ENCODE data around the gene UNC5CL. TPM values are rescaled to one million over a fixed set of nuclear protein-coding genes. Genes with fewer than 3 reads are reported as not detected.

The UNC5CL gene
- total and polyA plus RNA-seq, 2 experiments from 2014 or later = 0.87 to 1.2 TPM

DNA sequence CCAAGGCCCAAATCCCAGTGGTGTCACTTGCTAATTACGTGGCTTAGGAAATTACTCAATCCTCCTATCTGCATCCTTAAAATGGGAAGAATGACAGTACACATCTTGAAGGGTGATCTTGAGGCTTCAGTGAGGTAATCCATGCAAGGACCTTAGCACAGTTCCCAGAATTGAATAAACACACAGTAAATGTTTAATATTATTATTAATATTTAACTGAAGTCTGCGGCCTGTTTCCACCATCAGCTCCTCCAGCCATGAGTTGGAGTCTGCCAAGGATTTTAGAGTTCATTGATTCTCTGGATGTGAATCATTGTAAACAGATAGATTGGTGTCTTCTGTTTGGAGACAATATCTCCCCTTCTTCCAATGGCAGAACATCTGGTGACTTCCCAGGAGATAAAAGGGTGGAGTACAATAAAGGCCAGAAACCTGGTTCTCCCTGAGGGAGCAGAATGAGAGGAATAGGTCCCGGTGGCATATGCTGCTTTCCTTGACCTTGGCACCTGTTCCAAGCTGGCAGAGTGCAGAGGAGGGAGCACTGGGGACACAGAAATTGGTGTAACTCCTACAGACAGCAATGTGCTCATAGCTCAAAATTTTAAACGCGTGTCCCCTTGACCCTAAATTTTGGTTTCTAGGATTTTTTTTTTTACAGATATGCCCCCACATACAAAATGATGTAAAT is 25.4 kb downstream of the UNC5CL start:
- no peaks in the 10 kb centered on the region for H3K4me1 ChIP-seq (ENCODE audit: insufficient read depth)
- no peak for ATAC-seq
- H3K27me3 ChIP-seq (ENCODE audit: insufficient read depth) = no peaks in the 10 kb centered on the region
- H3K36me3 ChIP-seq (ENCODE audit: insufficient read depth) = no peaks in the 10 kb centered on the region
- H2AFZ ChIP-seq = no peak overlapping the region
- TF ChIP-seq JUNB (IDR thresholded peaks at IDR 0.05; ENCODE audit: unreplicated experiment) = no peak
- TF ChIP-seq, protein P1, sequence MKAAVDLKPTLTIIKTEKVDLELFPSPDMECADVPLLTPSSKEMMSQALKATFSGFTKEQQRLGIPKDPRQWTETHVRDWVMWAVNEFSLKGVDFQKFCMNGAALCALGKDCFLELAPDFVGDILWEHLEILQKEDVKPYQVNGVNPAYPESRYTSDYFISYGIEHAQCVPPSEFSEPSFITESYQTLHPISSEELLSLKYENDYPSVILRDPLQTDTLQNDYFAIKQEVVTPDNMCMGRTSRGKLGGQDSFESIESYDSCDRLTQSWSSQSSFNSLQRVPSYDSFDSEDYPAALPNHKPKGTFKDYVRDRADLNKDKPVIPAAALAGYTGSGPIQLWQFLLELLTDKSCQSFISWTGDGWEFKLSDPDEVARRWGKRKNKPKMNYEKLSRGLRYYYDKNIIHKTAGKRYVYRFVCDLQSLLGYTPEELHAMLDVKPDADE (IDR thresholded peaks at IDR 0.05) = no peak
- TF ChIP-seq ZNF331 (CRISPR knock-in tag; IDR thresholded peaks at IDR 0.05; ENCODE audit: low read depth) = no peak
- no peak for TF ChIP-seq NANOG (IDR thresholded peaks at IDR 0.05; ENCODE audit: borderline replicate concordance)
- TF ChIP-seq, protein P2, sequence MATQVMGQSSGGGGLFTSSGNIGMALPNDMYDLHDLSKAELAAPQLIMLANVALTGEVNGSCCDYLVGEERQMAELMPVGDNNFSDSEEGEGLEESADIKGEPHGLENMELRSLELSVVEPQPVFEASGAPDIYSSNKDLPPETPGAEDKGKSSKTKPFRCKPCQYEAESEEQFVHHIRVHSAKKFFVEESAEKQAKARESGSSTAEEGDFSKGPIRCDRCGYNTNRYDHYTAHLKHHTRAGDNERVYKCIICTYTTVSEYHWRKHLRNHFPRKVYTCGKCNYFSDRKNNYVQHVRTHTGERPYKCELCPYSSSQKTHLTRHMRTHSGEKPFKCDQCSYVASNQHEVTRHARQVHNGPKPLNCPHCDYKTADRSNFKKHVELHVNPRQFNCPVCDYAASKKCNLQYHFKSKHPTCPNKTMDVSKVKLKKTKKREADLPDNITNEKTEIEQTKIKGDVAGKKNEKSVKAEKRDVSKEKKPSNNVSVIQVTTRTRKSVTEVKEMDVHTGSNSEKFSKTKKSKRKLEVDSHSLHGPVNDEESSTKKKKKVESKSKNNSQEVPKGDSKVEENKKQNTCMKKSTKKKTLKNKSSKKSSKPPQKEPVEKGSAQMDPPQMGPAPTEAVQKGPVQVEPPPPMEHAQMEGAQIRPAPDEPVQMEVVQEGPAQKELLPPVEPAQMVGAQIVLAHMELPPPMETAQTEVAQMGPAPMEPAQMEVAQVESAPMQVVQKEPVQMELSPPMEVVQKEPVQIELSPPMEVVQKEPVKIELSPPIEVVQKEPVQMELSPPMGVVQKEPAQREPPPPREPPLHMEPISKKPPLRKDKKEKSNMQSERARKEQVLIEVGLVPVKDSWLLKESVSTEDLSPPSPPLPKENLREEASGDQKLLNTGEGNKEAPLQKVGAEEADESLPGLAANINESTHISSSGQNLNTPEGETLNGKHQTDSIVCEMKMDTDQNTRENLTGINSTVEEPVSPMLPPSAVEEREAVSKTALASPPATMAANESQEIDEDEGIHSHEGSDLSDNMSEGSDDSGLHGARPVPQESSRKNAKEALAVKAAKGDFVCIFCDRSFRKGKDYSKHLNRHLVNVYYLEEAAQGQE (IDR thresholded peaks at IDR 0.05; ENCODE audit: unreplicated experiment) = no peak
- no peak for TF ChIP-seq STAT1 (IDR thresholded peaks at IDR 0.05; ENCODE audit: unreplicated experiment)
- H3K4me1 Mint-ChIP-seq = no peaks in the 10 kb centered on the region; the same call in 2 of the 3 replicates
- H3K27me3 Mint-ChIP-seq (ENCODE audit: insufficient read depth, low read depth, poor library complexity) = peaks cover under 1% of the 10 kb centered on the region
- H3K36me3 Mint-ChIP-seq (ENCODE audit: low read depth) = no peaks in the 10 kb centered on the region; the same call in 2 of the 3 replicates
- no peak overlapping the region for H3K27ac Mint-ChIP-seq
- H3K27ac ChIP-seq (ENCODE audit: low read depth) = no peak overlapping the region
- no peak for DNase-seq (ENCODE audit: low spot score)
- no peak overlapping the region for H3K4me2 ChIP-seq
- peaks cover 9% of the 10 kb centered on the region; the same call in 1 of the 2 replicates for H3K9me2 ChIP-seq (ENCODE audit: insufficient read depth)
- H3K4me3 Mint-ChIP-seq = no peak overlapping the region
- no peaks in the 10 kb centered on the region; the same call in 1 of the 3 replicates for H3K9me3 Mint-ChIP-seq
- H3K79me2 ChIP-seq (replicated peaks; ENCODE audit: insufficient read depth) = no peaks in the 10 kb centered on the region
- H4K20me1 ChIP-seq (replicated peaks; ENCODE audit: insufficient read depth) = no peaks in the 10 kb centered on the region
- no peak overlapping the region for H3K4me3 ChIP-seq
- no peaks in the 10 kb centered on the region for H3F3A ChIP-seq (replicated peaks; ENCODE audit: low read depth)

GRCh38 chr6:41011673-41012072 is 27.3 kb downstream of the UNC5CL start:
- Histone ChIP-seq H3K79me2 (replicated peaks; ENCODE audit: insufficient read depth) (no peaks in the 10 kb centered on the region), H2AFZ (no peak overlapping the region), H3K27ac (ENCODE audit: low read depth) (no peak overlapping the region), H3K36me3 (ENCODE audit: insufficient read depth) (no peaks in the 10 kb centered on the region), H3K9me2 (ENCODE audit: insufficient read depth) (peaks cover 9% of the 10 kb centered on the region; the same call in 1 of the 2 replicates), H3K4me3 (no peak overlapping the region), H3K4me1 (ENCODE audit: insufficient read depth) (no peaks in the 10 kb centered on the region), H3F3A (replicated peaks; ENCODE audit: low read depth) (no peaks in the 10 kb centered on the region), H4K20me1 (replicated peaks; ENCODE audit: insufficient read depth) (no peaks in the 10 kb centered on the region), H3K4me2 (no peak overlapping the region), H3K27me3 (ENCODE audit: insufficient read depth) (no peaks in the 10 kb centered on the region)
- ATAC-seq (no peak), DNase-seq (ENCODE audit: low spot score) (no peak)
- H3K4me1 Mint-ChIP-seq = no peaks in the 10 kb centered on the region; the same call in 2 of the 3 replicates
- H3K27ac Mint-ChIP-seq = no peak overlapping the region
- H3K36me3 Mint-ChIP-seq (ENCODE audit: low read depth) = no peaks in the 10 kb centered on the region; the same call in 2 of the 3 replicates
- no peaks in the 10 kb centered on the region; the same call in 1 of the 3 replicates for H3K9me3 Mint-ChIP-seq
- H3K4me3 Mint-ChIP-seq = no peak overlapping the region
- peaks cover 2% of the 10 kb centered on the region for H3K27me3 Mint-ChIP-seq (ENCODE audit: insufficient read depth, low read depth, poor library complexity)
- no peak for TF ChIP-seq CTCF (conservative IDR thresholded peaks at IDR 0.05; ENCODE audit: low read depth in 2 of 2)
- TF ChIP-seq, protein P3, sequence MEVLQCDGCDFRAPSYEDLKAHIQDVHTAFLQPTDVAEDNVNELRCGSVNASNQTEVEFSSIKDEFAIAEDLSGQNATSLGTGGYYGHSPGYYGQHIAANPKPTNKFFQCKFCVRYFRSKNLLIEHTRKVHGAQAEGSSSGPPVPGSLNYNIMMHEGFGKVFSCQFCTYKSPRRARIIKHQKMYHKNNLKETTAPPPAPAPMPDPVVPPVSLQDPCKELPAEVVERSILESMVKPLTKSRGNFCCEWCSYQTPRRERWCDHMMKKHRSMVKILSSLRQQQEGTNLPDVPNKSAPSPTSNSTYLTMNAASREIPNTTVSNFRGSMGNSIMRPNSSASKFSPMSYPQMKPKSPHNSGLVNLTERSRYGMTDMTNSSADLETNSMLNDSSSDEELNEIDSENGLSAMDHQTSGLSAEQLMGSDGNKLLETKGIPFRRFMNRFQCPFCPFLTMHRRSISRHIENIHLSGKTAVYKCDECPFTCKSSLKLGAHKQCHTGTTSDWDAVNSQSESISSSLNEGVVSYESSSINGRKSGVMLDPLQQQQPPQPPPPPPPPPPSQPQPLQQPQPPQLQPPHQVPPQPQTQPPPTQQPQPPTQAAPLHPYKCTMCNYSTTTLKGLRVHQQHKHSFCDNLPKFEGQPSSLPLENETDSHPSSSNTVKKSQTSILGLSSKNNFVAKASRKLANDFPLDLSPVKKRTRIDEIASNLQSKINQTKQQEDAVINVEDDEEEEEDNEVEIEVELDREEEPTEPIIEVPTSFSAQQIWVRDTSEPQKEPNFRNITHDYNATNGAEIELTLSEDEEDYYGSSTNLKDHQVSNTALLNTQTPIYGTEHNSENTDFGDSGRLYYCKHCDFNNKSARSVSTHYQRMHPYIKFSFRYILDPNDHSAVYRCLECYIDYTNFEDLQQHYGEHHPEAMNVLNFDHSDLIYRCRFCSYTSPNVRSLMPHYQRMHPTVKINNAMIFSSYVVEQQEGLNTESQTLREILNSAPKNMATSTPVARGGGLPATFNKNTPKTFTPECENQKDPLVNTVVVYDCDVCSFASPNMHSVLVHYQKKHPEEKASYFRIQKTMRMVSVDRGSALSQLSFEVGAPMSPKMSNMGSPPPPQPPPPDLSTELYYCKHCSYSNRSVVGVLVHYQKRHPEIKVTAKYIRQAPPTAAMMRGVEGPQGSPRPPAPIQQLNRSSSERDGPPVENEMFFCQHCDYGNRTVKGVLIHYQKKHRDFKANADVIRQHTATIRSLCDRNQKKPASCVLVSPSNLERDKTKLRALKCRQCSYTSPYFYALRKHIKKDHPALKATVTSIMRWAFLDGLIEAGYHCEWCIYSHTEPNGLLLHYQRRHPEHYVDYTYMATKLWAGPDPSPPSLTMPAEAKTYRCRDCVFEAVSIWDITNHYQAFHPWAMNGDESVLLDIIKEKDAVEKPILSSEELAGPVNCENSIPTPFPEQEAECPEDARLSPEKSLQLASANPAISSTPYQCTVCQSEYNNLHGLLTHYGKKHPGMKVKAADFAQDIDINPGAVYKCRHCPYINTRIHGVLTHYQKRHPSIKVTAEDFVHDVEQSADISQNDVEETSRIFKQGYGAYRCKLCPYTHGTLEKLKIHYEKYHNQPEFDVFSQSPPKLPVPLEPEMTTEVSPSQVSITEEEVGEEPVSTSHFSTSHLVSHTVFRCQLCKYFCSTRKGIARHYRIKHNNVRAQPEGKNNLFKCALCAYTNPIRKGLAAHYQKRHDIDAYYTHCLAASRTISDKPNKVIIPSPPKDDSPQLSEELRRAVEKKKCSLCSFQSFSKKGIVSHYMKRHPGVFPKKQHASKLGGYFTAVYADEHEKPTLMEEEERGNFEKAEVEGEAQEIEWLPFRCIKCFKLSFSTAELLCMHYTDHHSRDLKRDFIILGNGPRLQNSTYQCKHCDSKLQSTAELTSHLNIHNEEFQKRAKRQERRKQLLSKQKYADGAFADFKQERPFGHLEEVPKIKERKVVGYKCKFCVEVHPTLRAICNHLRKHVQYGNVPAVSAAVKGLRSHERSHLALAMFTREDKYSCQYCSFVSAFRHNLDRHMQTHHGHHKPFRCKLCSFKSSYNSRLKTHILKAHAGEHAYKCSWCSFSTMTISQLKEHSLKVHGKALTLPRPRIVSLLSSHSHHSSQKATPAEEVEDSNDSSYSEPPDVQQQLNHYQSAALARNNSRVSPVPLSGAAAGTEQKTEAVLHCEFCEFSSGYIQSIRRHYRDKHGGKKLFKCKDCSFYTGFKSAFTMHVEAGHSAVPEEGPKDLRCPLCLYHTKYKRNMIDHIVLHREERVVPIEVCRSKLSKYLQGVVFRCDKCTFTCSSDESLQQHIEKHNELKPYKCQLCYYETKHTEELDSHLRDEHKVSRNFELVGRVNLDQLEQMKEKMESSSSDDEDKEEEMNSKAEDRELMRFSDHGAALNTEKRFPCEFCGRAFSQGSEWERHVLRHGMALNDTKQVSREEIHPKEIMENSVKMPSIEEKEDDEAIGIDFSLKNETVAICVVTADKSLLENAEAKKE (CRISPR knock-in tag; IDR thresholded peaks at IDR 0.05) = no peak

All from GM23338 (cell line).